ENCODE data around the gene GHDC. TPM values are rescaled to one million over a fixed set of nuclear protein-coding genes. Genes with fewer than 3 reads are reported as not detected.
"Not testable (repeated sequence)": the region's sequence is repeated elsewhere in the genome, so short reads cannot be mapped to it uniquely, and the experiment has no call there.

GHDC gene
- total RNA-seq: 10 to 100 TPM in 2 of 4 donors, 1 to 10 TPM in 2; 8.2 to 26.8 (median 17.5) TPM

GRCh38 chr17:42193969-42194899 is at the start of gene GHDC:
Gene GHDC, minus strand, starts transcription at chr17:42194494. Its CDS starts 913 bp downstream, at chr17:42193581.
- Histone ChIP-seq H3K27me3 (no peaks in the 10 kb centered on the region), H3K27ac (peak within 1 kb of the TSS; percentile 82), H3K9me3 (no peaks in the 10 kb centered on the region), H3K4me3 (peak within 1 kb of the TSS; percentile 85 to 89), H3K36me3 (no peaks in the 10 kb centered on the region), H3K4me1 (peaks cover 0 to 7% of the 10 kb centered on the region in 2 donors)
- peak; percentile 83 to 88 for DNase-seq
- intact Hi-C loops (cut with DNase I; ENCODE audit: low total_unique reads): no loop called here
- TF ChIP-seq CTCF (IDR thresholded peaks at IDR 0.05) (peak in 2 of 4 experiments; percentile 32 to 47), POLR2A (IDR thresholded peaks at IDR 0.05) (no peak)

- Histone ChIP-seq H3K27ac (no peak overlapping the region), H3K27me3 (no peaks in the 10 kb centered on the region), H3K4me1 (no peaks in the 10 kb centered on the region), H3K36me3 (no peaks in the 10 kb centered on the region), H3K9me3 (no peaks in the 10 kb centered on the region), H3K4me3 (no peak overlapping the region)
- DNase-seq: no peak
- intact Hi-C loops (cut with DNase I; ENCODE audit: low total_unique reads): no loop called here
- TF ChIP-seq POLR2A (IDR thresholded peaks at IDR 0.05) (no peak), CTCF (IDR thresholded peaks at IDR 0.05) (no peak)
Measured at GRCh38 chr17:42243493-42243982, 49.2 kb upstream of the GHDC start.

GRCh38 chr17:42241871-42242270 is 47.6 kb upstream of the GHDC start:
- Histone ChIP-seq H3K4me3 (no peak overlapping the region), H3K9me3 (no peaks in the 10 kb centered on the region), H3K36me3 (no peaks in the 10 kb centered on the region), H3K27me3 (no peaks in the 10 kb centered on the region), H3K27ac (no peak overlapping the region), H3K4me1 (no peaks in the 10 kb centered on the region)
- no peak for TF ChIP-seq CTCF (IDR thresholded peaks at IDR 0.05)
- no peak for TF ChIP-seq POLR2A (IDR thresholded peaks at IDR 0.05)
- DNase-seq: no peak
- intact Hi-C loops (cut with DNase I; ENCODE audit: low total_unique reads): no loop called here

GRCh38 chr17:42240863-42241262 is 46.6 kb upstream of the GHDC start:
- H3K36me3 ChIP-seq; H3K4me3 ChIP-seq; H3K4me1 ChIP-seq; H3K27ac ChIP-seq; DNase-seq; H3K27me3 ChIP-seq; intact Hi-C loops (cut with DNase I; ENCODE audit: low total_unique reads); H3K9me3 ChIP-seq: not testable (repeated sequence)

GRCh38 chr17:42240201-42240600 is 45.9 kb upstream of the GHDC start:
- no peak for DNase-seq
- Histone ChIP-seq H3K27ac (no peak overlapping the region), H3K36me3 (no peaks in the 10 kb centered on the region), H3K4me1 (no peaks in the 10 kb centered on the region), H3K9me3 (no peaks in the 10 kb centered on the region), H3K4me3 (no peak overlapping the region), H3K27me3 (no peaks in the 10 kb centered on the region)
- TF ChIP-seq POLR2A (IDR thresholded peaks at IDR 0.05): no peak
- no peak for TF ChIP-seq CTCF (IDR thresholded peaks at IDR 0.05)
- intact Hi-C loops (cut with DNase I; ENCODE audit: low total_unique reads): no loop called here

- H3K9me3 ChIP-seq; H3K27me3 ChIP-seq; H3K4me1 ChIP-seq; intact Hi-C loops (cut with DNase I; ENCODE audit: low total_unique reads); H3K36me3 ChIP-seq; DNase-seq; H3K27ac ChIP-seq; H3K4me3 ChIP-seq: not testable (repeated sequence)
Measured at GRCh38 chr17:42239576-42239975, 45.3 kb upstream of the GHDC start.

Measured in uterus (tissue), 4 donors.